NT2/D1 (cell line): ENCODE results near the gene RASL10B.

Experiments
- YY1 ChIP-seq: IDR thresholded peaks from 2 replicates; pipeline ENCODE4 v1.6.1; 2011; ENCODE audit not compliant: insufficient read length, insufficient read depth
- ZNF274 ChIP-seq: IDR thresholded peaks from 2 replicates; pipeline ENCODE4 v1.6.1; 2011; ENCODE audit warnings: mild to moderate bottlenecking, low read depth, low read length

DNA sequence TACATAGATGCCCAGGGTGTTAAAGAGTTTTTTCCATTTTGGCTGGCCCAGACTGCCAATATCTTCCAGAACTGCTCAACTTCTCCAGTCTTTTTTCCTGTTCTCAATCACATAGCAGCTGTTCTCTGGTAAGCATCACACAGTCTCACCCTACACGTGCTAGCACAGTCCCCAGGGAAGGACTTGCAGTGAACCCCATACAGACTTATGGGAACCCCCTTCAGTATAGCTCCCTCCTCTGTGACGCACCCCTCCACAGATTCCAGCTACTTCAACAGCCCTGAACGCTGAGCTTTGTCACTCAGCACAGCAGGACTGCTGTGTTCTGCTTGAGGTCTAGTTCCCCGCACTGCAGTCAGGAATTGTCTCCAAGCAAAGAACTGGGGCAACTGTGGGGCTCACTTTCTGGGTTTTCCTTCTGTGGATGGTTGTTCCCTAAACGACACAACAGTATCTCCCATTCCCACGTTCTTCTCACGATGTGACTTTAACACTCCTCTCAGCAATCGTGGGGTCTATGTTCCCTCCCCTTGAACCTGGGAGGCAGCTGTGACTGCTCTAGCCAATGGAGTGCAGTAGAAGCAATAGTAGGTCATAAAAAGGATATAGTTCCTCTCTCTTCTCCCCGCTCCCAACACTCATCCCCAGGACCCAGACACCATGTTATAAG is 60.4 kb downstream of the RASL10B start:
- TF ChIP-seq YY1: no peak
- TF ChIP-seq ZNF274: no peak
